ENCODE data around the gene ALG12.

Gene ALG12

DNA sequence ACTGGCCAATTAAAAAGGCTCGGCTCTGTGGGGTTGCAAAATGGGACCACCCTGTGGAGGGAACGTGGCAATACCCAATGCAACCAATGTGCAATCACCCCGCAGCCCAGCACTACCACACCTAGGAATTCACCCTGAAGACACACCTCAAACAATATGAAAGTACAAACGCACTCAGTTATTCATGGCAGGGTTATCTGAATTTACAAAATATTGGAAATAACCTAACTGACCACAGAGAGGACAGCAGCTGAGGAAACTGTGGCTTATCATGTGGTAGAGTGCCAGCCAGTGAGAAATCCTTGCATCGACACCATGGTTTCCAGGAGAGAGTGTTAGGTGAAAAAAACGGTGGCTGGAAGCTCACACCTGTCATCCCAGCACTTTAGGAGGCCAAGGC, 18.7 kb downstream of the ALG12 start:
- in situ Hi-C loops (cut with MboI; ENCODE audit: low sequenced_read_pairs): no loop called here

DNA sequence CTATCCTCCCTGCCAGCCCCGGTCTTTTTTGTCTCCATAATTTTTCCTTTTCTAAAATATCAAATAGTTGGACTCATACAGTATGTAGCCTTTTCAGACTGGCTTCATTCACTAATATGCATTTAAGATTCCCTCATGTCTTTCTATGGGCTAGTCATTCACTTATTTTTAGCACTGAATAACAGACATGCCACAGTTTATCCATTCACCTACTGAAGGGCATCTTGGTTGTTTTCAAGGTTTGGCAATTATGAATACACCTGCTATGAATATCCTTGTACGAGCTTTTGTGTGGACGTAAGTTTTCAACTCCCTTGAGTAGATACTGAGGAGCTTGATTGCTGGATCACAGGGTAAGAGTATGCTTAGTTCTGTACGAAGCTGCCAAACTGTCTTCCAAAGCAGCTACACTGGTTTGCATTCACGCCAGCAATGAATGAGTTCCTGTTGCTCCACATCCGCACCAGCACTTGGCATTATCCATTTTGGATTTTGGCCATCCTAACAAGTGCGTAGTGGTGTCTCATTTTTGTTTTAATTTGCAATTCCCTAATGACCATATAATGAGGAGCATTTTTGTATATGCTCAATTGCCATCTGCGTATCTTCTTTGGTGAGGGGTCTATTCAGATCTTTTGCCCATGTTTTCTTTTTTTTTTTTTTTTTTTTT, 21.1 kb downstream of the ALG12 start:
- in situ Hi-C loops (cut with MboI; ENCODE audit: low sequenced_read_pairs): no loop called here

DNA sequence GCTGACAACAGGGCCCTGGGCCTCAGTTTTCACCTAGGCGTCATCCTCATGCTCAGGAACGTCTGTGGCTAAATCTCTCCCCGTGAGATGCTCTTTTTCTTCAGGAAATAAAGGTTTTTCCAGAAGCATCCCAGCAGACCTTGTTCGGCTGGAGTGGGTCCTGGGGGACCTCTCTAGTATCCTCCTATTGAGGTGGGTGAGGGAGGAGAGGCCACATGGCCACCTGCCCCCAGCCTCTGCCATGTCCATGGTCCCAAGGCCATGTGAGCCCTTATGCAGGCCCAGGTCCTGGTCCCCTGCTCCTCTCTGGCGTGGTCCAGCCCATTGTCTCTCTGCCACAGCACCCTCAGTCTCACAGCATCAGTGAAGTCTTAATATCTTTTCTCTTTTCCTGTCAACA, 22.0 kb downstream of the ALG12 start:
- in situ Hi-C loops (cut with MboI; ENCODE audit: low sequenced_read_pairs): no loop called here

DNA sequence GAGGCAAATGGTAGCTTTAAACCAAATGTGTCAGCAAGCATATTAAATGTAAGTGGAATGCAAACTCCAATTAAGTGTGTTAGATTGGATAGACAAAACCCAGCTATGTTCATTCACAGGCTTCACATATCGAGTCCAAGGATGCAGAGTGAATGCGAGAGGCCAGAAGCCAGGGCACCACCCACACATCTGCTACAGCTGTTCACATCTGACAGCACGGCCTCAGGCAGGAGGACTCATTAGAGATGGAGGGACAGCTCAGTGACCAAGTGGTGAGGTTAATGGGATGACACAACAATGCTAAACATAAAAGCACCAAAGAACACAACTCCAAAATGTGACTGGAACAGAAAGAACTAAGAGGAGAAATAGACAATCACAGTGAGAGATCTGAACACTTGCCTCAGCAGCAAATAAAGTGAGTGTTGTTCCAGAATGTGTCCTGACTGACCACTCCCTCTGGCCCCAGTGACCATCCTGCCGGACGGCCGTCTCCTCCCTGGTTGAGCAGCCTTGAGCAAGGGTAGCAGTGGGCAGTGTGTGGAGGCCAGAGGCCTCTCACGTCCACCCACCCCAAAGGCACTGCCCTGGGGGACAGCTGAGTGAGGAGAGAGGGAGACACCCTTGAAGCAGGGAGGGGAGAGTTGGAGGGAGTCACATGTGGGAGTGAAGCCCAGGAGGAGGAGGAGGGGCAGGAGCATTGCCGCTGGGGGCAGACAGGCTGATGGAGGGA, 23.8 kb downstream of the ALG12 start:
- in situ Hi-C loops (cut with MboI; ENCODE audit: low sequenced_read_pairs): no loop called here

DNA sequence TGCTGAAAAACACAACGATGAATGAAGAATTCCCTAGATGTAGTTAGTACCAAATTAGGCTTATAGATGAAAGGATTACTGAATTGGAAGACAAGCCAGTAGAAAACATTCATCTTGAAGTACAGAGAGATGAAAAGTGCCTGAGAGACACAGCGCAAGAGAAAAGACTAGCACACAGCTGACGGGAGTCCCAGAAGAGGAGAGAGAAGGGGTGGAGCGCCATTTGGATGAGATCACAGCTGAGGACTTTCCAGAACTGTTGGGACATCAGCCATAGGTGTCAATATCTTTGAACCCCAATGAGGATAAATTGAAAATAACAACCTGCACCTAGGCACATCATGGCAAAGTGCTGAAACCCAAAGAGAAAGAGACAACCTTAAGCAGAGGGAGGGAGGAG, 25.2 kb downstream of the ALG12 start:
- in situ Hi-C loops (cut with MboI; ENCODE audit: low sequenced_read_pairs): no loop called here

DNA sequence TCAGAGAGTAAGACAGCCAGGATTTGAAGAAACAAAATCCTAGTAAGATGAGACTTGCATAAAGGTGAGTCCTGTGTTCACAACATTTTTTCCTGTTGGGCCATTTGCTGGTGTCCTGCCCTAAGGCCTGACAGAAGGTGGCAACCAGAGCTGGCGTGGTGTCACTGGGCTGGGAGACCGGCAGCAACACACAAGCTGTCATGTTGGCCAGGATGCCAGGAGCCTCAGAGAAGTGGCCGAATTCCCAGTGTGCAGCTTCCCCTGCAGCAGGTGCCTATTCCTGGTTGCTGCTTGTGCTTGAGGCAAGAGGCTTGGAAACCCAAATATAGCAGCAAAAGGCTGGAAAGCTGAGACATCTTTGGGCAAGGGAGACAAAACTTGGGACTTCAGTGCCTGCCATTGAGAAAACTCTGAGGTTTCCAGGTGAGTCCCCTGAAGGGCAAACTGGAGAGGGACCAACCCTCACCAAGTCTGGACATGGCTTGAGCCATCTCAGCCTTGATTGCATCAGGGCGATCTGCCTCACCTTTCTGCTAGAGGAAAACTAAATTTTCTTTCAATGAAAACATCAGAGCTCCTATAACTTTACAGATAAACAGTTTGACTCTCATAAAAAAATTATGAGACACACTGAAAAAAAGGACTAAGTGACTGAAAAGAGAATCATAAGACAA, 25.9 kb downstream of the ALG12 start:
- in situ Hi-C loops (cut with MboI; ENCODE audit: low sequenced_read_pairs): no loop called here

DNA sequence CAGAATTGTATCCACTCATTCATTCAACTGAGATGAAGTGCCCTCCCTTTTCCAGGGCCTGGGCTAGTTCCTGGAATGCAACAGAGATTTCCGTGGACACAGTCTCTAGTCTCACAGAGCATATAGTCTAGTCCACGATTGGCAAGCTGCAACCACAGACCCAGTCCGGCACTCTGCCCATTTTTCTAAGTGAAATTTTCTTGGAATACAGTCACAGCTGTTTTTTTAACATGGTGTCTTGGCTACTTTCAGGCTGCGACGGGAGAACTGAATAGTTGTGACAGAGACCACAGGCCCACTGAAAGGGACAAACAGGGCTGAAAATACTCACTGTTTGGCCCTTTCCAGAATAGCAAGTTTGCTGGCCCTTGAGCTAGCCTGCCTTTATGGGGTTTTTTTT, 29.2 kb downstream of the ALG12 start:
- in situ Hi-C loops (cut with MboI; ENCODE audit: low sequenced_read_pairs): no loop called here

DNA sequence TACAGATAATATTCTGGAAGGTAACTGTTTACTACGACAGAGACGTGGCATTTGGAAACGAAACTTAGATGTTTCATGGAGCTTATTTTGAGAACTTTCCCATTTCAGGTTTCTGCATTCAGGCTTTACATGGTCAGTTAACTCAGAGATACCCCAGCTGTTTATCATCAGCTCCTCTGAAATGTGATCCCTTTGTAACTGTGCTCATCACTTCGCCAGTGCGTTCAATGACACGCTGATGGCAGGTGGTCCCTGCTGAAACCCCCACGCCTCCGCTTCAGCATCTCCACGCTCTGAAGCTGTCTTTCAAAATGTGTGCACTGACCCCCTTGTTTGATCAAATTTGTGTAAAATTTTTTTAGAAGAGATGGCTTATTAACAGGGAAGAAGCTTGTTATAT, 30.5 kb downstream of the ALG12 start:
- in situ Hi-C loops (cut with MboI; ENCODE audit: low sequenced_read_pairs): no loop called here

DNA sequence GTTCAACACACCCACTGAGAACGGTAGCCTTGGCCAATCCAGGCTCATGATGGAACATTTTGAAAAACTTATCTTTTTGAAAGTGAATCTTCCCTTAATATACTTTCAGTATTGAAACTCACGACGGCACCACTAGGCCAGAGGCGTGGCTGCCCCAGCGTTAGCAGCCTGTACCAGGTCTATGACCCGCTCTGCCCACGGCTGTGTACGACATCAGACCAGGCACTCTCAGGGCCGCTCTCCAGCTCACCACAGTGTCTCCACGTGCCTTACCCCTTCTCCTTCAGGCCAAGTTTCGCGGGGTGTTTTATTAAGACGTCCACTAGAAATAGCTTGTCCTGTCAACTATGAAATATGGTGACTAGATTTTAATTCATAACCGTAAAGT, 31.2 kb downstream of the ALG12 start:
- in situ Hi-C loops (cut with MboI; ENCODE audit: low sequenced_read_pairs): no loop called here

DNA sequence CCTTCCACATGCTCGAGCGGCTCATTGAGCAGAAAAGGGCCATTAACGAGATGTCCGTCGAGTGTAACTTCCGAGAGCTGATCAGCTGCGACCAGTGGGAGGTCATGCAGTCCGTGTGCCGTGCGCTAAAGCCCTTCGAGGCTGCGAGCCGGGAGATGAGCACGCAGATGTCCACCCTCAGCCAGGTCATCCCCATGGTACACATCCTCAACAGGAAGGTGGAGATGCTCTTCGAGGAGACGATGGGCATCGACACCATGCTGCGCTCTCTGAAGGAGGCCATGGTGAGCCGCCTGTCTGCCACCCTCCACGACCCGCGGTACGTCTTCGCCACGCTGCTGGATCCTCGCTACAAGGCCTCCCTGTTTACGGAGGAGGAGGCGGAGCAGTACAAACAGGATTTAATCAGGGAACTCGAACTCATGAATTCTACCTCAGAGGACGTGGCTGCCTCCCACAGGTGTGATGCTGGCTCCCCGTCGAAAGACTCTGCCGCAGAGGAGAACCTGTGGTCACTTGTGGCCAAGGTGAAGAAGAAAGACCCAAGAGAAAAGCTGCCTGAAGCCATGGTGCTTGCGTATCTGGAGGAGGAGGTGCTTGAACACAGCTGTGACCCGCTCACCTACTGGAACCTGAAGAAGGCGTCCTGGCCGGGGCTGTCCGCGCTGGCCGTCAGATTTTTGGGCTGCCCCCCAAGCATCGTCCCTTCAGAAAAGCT, 31.7 kb downstream of the ALG12 start:
- in situ Hi-C loops (cut with MboI; ENCODE audit: low sequenced_read_pairs): no loop called here

DNA sequence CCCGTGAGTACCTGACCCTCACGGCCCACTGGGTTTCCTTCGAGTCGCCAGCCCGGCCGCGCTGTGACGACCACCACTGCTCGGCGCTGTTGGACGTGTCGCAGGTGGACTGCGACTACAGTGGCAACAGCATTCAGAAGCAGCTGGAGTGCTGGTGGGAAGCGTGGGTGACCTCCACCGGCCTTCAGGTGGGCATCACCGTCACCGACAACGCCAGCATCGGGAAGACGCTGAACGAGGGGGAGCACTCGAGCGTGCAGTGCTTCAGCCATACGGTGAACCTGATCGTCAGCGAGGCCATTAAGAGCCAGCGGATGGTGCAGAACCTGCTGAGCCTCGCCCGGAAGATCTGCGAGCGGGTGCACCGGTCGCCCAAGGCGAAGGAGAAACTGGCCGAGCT, 32.4 kb downstream of the ALG12 start:
- in situ Hi-C loops (cut with MboI; ENCODE audit: low sequenced_read_pairs): no loop called here

DNA sequence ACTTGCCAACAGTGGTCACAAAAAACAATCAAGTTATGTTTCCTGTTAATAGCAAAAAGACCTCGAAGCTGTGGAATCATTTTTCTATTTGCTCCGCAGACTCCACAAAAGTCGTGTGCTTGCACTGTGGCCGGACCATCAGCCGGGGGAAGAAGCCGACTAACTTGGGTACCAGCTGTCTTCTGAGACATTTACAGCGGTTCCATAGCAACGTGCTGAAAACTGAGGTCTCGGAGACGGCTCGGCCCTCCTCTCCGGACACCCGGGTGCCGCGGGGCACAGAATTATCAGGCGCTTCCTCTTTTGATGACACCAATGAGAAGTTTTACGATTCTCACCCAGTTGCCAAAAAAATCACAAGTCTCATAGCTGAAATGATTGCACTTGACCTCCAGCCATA, 33.0 kb downstream of the ALG12 start:
- in situ Hi-C loops (cut with MboI; ENCODE audit: low sequenced_read_pairs): no loop called here

DNA sequence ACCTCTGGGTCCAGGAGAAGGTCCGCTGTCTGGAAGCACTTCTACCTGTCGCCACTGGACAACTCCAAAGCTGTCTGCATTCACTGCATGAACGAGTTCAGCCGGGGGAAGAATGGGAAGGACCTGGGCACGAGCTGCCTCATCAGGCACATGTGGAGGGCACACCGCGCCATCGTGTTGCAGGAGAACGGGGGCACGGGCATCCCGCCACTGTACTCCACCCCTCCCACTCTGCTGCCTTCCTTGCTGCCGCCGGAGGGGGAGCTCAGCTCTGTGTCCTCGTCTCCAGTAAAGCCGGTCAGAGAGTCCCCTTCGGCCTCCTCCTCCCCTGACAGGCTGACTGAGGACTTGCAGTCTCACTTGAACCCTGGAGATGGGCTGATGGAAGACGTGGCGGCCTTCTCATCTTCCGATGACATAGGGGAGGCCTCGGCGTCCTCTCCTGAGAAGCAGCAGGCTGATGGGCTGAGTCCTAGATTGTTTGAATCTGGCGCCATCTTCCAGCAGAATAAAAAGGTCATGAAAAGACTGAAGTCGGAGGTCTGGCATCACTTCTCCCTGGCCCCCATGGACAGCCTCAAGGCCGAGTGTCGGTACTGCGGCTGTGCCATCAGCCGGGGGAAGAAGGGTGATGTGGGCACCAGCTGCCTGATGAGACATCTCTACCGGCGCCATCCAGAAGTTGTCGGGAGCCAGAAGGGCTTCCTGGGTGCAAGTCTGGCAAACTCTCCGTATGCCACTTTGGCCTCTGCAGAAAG, 33.6 kb downstream of the ALG12 start:
- in situ Hi-C loops (cut with MboI; ENCODE audit: low sequenced_read_pairs): no loop called here

DNA sequence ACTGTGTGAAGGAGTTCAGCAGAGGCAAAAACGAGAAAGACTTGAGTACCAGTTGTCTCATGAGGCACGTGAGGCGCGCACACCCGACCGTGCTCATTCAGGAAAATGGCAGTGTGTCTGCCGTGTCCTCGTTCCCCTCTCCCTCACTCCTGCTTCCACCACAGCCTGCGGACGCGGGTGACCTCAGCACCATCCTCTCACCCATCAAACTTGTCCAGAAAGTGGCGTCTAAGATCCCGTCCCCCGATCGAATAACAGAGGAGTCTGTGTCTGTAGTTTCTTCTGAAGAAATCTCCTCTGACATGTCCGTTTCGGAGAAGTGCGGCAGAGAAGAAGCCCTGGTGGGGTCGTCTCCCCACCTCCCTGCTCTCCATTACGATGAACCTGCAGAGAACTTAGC, 34.2 kb downstream of the ALG12 start:
- in situ Hi-C loops (cut with MboI; ENCODE audit: low sequenced_read_pairs): no loop called here

DNA sequence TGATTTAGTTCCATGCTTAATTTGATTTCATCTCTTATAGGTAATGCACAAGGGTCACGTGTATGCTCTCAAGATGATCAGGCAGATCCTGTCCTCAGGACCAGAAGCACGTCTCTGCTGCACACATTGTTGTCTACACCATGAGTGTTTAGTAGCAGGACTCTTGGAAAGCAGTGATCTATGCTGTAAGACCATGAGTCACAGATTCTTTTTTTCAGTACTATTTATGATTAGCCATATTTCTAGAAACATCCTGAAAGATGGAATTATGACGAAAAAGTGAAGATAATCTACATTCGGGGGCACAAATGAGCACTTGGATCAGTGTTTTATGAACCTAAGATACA, 35.0 kb downstream of the ALG12 start:
- in situ Hi-C loops (cut with MboI; ENCODE audit: low sequenced_read_pairs): no loop called here

DNA sequence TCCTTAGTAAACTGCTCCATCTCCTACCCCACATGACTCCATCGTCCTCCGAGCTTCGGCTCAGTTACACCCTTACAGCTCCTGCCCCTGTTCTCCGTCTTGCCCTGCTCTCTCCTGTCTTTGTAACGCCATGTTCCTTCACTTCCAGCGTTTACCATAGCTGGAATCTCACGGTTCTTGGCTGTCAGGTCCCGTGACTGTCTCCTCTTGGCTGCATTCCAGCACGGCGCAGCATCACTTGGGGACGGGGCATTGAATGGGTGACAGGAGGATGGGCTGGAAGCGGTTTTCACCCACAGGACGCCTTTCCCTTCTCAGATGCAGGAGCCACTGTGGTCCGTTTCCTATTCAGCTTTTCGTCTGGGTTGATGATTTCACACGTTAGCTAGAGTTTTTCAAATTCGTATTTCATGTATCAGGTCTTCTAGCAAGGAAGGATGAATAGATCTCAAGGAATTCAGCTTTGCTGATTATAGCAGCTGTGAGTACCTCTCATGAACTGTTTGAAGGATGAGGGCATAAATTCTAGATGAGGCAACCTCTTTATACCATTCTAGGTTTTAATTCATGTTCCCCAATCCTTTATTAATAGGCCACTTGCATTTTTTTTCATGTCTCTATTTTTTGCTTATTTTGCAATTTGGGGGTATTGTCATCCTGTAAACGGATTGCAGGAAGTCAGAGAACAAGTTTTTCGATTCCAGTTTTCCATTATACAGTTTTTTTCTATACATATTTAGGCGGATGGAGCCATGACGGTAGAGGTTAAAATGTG, 35.5 kb downstream of the ALG12 start:
- in situ Hi-C loops (cut with MboI; ENCODE audit: low sequenced_read_pairs): no loop called here

DNA sequence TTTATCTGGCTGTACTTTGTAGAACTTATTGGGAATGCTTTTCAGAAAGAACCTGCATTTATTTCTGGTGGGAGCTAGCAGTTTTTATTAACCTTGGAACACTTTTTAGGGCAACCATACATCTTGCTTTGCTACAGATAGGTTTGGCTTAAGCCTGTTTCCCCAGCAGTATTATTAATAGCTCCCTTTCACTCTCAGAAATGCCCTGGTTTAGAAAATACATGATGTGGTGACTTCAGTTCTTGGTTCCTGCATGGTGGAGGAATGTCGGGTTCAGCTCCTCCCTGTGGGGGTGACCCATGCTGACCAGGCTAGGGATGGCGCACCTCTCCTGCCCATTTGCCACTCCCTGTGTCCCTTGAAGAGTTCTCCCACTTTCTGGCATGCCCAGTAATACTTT, 36.4 kb downstream of the ALG12 start:
- in situ Hi-C loops (cut with MboI; ENCODE audit: low sequenced_read_pairs): no loop called here

DNA sequence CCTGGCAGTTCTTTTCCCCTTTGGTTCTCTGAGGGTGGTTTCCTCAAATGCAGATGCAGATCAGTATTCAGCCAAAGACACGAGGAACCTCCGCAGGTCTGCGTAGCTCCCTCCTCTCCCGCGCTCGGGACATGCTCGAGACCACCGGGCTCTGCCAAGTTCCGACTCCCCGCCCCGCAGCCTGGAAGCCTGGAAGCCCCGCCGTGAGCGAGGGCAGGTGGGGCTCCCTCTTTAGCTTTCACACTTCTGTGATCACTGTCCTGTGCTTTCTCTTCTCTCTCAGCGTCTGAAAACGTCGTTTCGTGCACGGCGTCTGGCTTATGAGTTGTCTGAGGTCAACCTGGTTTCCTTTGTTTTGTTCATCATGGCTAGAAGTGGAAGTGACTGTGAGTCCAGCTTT, 38.0 kb downstream of the ALG12 start:
- in situ Hi-C loops (cut with MboI; ENCODE audit: low sequenced_read_pairs): no loop called here

DNA sequence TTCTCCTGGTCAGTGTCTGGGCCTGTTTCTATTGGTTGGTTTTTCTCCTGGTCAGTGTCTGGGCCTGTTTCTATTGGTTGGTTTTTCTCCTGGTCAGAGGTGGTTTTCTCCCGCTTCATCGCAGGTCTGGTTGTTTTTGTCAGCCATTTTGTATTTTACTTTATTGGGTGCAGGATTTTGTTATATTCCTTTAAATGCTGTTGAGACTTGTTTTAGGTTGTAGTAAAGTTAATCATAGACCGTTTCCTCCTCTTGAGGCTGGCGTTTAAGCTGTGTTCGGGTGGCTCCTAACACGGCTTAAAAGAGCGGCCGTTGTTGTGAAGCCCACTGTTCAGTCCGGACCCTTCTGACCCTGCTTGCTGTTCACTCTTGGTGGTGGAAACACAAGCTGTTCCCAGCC, 38.4 kb downstream of the ALG12 start:
- in situ Hi-C loops (cut with MboI; ENCODE audit: low sequenced_read_pairs): no loop called here

DNA sequence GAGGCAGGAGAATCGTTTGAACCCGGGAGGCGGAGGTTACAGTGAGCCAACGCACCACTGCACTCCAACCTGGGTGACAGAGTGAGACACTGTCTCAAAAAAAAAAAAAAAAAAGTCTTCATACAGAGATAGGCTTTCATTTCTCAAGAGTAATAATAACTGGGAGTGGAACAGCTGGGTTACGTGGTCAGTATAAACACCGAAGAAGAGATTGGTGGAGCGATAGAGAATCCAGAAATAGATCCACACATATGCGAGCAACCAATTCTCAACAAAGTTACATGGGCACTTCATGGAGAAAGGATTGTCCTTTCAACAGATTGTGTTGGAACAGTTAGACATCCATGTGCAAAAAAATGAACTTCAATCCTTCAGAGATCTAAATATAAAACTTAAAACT, 40.0 kb downstream of the ALG12 start:
- in situ Hi-C loops (cut with MboI; ENCODE audit: low sequenced_read_pairs): no loop called here
